Iris pigment epithelial cell (primary cell): ENCODE data around the gene TRIM7.

ENCODE experiments used
- DNase-seq: peaks from one replicate; pipeline ENCODE4 v3.0.0-alpha.2; 2011; ENCODE audit warnings: low read depth

TRIM7 gene

GRCh38 chr5:181171782-181172181, 33.2 kb downstream of the TRIM7 start:
- no peak for DNase-seq

- peak; percentile 49 for DNase-seq
These were observed 34.0 kb downstream of the TRIM7 start for GRCh38 chr5:181170996-181171395.

- no peak for DNase-seq
These were observed 34.7 kb downstream of the TRIM7 start for GRCh38 chr5:181170237-181170825.

GRCh38 chr5:181169459-181170236, 35.3 kb downstream of the TRIM7 start:
- DNase-seq, result peak; percentile 74

GRCh38 chr5:181168595-181169118, 36.3 kb downstream of the TRIM7 start:
- DNase-seq, result no peak

- DNase-seq, result no peak
These were observed 37.0 kb downstream of the TRIM7 start for GRCh38 chr5:181167814-181168488.

- no peak for DNase-seq
These were observed 37.9 kb downstream of the TRIM7 start for GRCh38 chr5:181166812-181167733.

- peak; percentile 45 for DNase-seq
These were observed 40.7 kb downstream of the TRIM7 start for GRCh38 chr5:181164076-181164952.

GRCh38 chr5:181163487-181164075, 41.4 kb downstream of the TRIM7 start:
- DNase-seq, result peak; percentile 41

GRCh38 chr5:181161534-181162175, 43.3 kb downstream of the TRIM7 start:
- no peak for DNase-seq

- DNase-seq, result peak; percentile 67
These were observed 44.1 kb downstream of the TRIM7 start for GRCh38 chr5:181160755-181161533.

GRCh38 chr5:181160152-181160754, 44.7 kb downstream of the TRIM7 start:
- peak; percentile 51 for DNase-seq

GRCh38 chr5:181159286-181160151, 45.5 kb downstream of the TRIM7 start:
- DNase-seq, result peak; percentile 71

GRCh38 chr5:181158869-181159268, 46.1 kb downstream of the TRIM7 start:
- DNase-seq, result no peak

GRCh38 chr5:181156758-181157157, 48.2 kb downstream of the TRIM7 start:
- no peak for DNase-seq

- no peak for DNase-seq
These were observed 51.2 kb downstream of the TRIM7 start for GRCh38 chr5:181153814-181154213.

GRCh38 chr5:181152406-181152805, 52.6 kb downstream of the TRIM7 start:
- peak; percentile 33 for DNase-seq

- no peak for DNase-seq
These were observed 53.9 kb downstream of the TRIM7 start for GRCh38 chr5:181151146-181151545.
